Heart left ventricle (tissue), 13 donors: ENCODE data around the gene JOSD2.
A peak's percentile ranks its signal among the peaks of the same experiment; 100 is the strongest.

ENCODE experiments used
- CTCF ChIP-seq, 12 donors: fragments of 200-600 bp; sonication (generic) in 4 of 12; IDR thresholded peaks; one replicate each; pipeline versions ENCODE4 v1.5.0 to v1.8.0; 2018 to 2022; ENCODE audit warnings: antibody characterized with exemption in 12 of 12, mild to moderate bottlenecking in 5 of 12
- POLR2A ChIP-seq, 2 donors: fragments of 450-650 bp; IDR thresholded peaks; one replicate each; pipeline ENCODE4 v1.6.1; 2017; ENCODE audit warnings: antibody characterized with exemption in 2 of 2, mild to moderate bottlenecking in 2 of 2, moderate library complexity in 2 of 2
- donor health status: ischemic (EF 13 %, LVEDD 7.1; RV severe dilation, severe dysfunction).
- donor health status: DM: no; HTN: yes; CAD: no.
- donor health status: DM: no; HTN: no; CAD: no.
- donor health status: ischemic (EF 25% LVEDD 6.9; RV normal size, moderate dysfunction).
- donor health status: ischemic (EF 25% LVEDD 5.7; RV mildly dilated, moderate dysfunction).
- donor health status: ischemic (EF 35%, LVEDD 5.7; RV mildly dilated, moderate dysfunction).
- donor health status: nonischemic (EF 11% LVEDD 7.7; RV severe dilation, severe dysfunction).
- donor health status: DM: yes; HTN: yes; CAD: no.
- donor health status: PGD.
- donor health status: ischemic (EF 29% LVEDD 5.4; RV normal size, mild dysfunction).
- donor health status: nonischemic (EF 23%, LVEDD 6.1; RV moderate dilation, normal function).

DNA sequence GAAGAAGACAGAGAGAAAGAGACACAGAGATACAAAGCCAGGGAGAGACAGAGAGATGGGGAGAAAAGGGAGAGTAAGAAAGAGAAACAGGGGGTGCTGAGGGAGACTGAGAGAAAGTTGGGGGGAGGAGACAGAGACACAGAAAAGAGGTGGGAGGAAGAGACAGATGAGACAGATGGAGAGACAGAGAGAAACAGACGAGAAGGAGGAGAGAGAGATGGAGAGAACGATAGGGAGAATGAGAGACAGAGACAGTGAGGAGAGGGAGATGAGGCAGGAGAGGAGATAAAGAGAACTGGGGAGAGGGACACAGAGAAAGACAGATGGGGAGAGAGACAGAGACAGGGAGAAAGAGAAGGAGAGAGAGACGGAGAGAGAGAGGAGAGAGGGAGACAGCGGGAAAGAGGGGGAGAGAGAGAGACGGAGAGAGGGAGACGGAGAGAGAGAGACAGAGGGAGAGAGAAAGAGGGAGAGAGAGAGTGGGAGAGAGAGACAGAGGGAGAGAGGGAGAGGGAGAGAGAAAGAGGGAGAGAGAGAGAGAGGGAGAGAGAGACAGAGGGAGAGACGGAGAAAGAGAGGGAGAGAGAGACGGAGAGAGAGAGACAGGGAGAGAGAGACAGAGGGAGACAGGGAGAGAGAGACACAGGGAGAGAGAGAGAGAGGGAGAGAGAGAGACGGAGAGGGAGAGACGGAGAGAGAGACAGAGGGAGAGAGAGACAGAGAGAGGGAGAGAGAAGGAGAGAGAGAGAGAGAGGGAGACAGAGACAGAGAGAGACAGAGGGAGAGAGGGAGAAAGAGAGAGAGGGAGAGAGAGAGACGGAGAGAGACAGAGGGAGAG, 12.6 kb downstream of the JOSD2 start:
- TF ChIP-seq CTCF (IDR thresholded peaks at IDR 0.05) (peak in 1 of 12 donors; percentile 34), POLR2A (IDR thresholded peaks at IDR 0.05) (peak in 1 of 2 donors; percentile 29)
